Adipose tissue (tissue), 3 donors: ENCODE results near the gene LRRC4C. TPM values are rescaled to one million over a fixed set of nuclear protein-coding genes. Genes with fewer than 3 reads are reported as not detected.

Source experiments
- H3K27ac ChIP-seq: one replicate; pipeline ENCODE4 v1.5.1; 2013; ENCODE audit warnings: low read depth, low read length
- WGBS, 3 donors: extraction: QIAGEN DNeasy Blood & Tissue Kit; methylation state at CpG; one replicate each; pipeline ENCODE4 v1.1.7; 2013; 5-methylcytosine and 5-hydroxymethylcytosine counted together
- polyA plus RNA-seq, 3 donors: library from polyadenylated mRNA; stranded (reverse); fragments of 200-250 nt; gene quantifications; one replicate each; pipeline ENCODE4 v1.2.3, GENCODE V29; 2013
- donor health status: healthy with polysubstance abuse.
- donor health status: Bipolar disorder and iron deficiency.
- donor health status: healthy.

Gene LRRC4C
- polyA plus RNA-seq, 3 donors = 0.06 to 1.1 (median 0.74) TPM

- WGBS, 3 donors = 62 to 74% (median 70%) methylated on average over 5 of the region's 5 CpGs
- no peak overlapping the region for H3K27ac ChIP-seq
Observed at GRCh38 chr11:40104941-40105550, 1354.4 kb downstream of the LRRC4C start.

GRCh38 chr11:40100781-40101180, 1358.7 kb downstream of the LRRC4C start:
- 81 to 87% (median 82%) methylated on average over 5 of the region's 5 CpGs for WGBS, 3 donors
- H3K27ac ChIP-seq = no peak overlapping the region

GRCh38 chr11:40100162-40100553, 1359.3 kb downstream of the LRRC4C start:
- H3K27ac ChIP-seq = no peak overlapping the region
- WGBS, 3 donors = 69 to 80% (median 69%) methylated on average over 5 of the region's 5 CpGs

- no peak overlapping the region for H3K27ac ChIP-seq
- 40 to 62% (median 45%) methylated on average over 13 of the region's 13 CpGs for WGBS, 3 donors
Observed at GRCh38 chr11:40099426-40100161, 1359.9 kb downstream of the LRRC4C start.

- whole genome bisulfite sequencing, 3 donors = 29 to 43% (median 34%) methylated on average over 1 of the region's 1 CpG
- no peak overlapping the region for H3K27ac ChIP-seq
Observed at GRCh38 chr11:40095446-40095845, 1364.0 kb downstream of the LRRC4C start.

GRCh38 chr11:40094954-40095353, 1364.5 kb downstream of the LRRC4C start:
- no peak overlapping the region for H3K27ac ChIP-seq
- WGBS, 3 donors = 73 to 84% (median 83%) methylated on average over 2 of the region's 2 CpGs

- no peak overlapping the region for H3K27ac ChIP-seq
- WGBS, 3 donors = 64 to 83% (median 77%) methylated on average over 7 of the region's 7 CpGs
Observed at GRCh38 chr11:40080434-40080833, 1379.0 kb downstream of the LRRC4C start.
